Measurements from ENCODE around the gene PLXNB2.

GRCh38 chr22:50227579-50228215 is 79.7 kb downstream of the PLXNB2 start:
- TF ChIP-seq CTCF (IDR thresholded peaks at IDR 0.05 in 4 of 5, conservative IDR thresholded peaks at IDR 0.05 in 1 of 5) (no peak), POLR2A (IDR thresholded peaks at IDR 0.05) (no peak)

All from gastrocnemius medialis (tissue), 4 donors.